Thyroid gland (tissue), 4 donors: ENCODE data around the gene OGFR. TPM values are rescaled to one million over a fixed set of nuclear protein-coding genes. Genes with fewer than 3 reads are reported as not detected.

Experiments
- DNase-seq, 2 donors: peaks; one replicate each; pipeline ENCODE4 v3.0.0-alpha.2; 2019
- H3K27ac ChIP-seq, 3 donors: fragments of 200-600 bp; sonication (generic); 1 replicate in 2 of 3; 2 replicates in 1 of 3; pipeline ENCODE4 v1.5.1; 2016 to 2019; ENCODE audit warnings: mild to moderate bottlenecking in 1 of 3, moderate library complexity in 1 of 3
- H3K27me3 ChIP-seq: fragments of 200-600 bp; sonication (generic); one replicate; pipeline ENCODE4 v1.5.1; 2019
- H3K36me3 ChIP-seq, 2 donors: fragments of 200-600 bp; sonication (generic); one replicate each; pipeline ENCODE4 v1.5.1; 2016 to 2019
- H3K4me1 ChIP-seq, 2 donors: fragments of 200-600 bp; sonication (generic); one replicate each; pipeline ENCODE4 v1.5.1; 2017 to 2019
- H3K4me3 ChIP-seq, 3 donors: fragments of 200-600 bp; sonication (generic); replicated peaks in 1 of 3; 1 replicate in 2 of 3; 2 replicates in 1 of 3; pipeline ENCODE4 v1.5.1; 2016; ENCODE audit warnings: mild to moderate bottlenecking in 1 of 3
- H3K9me3 ChIP-seq: fragments of 200-600 bp; sonication (generic); one replicate; pipeline ENCODE4 v1.5.1; 2017
- POLR2A ChIP-seq, 2 donors: fragments of 450-650 bp; IDR thresholded peaks; one replicate each; pipeline ENCODE4 v1.6.1; 2017; ENCODE audit warnings: antibody characterized with exemption in 2 of 2, mild to moderate bottlenecking in 2 of 2, moderate library complexity in 1 of 2
- WGBS, 2 donors: methylation state at CpG; one replicate each; pipeline ENCODE4 v1.1.5; 2017; 5-methylcytosine and 5-hydroxymethylcytosine counted together
- intact Hi-C: fragments of 100-400 bp; cut with DNase I; formaldehyde crosslinking; loops from one replicate; pipeline ENCODE4 v1.15.1; 2023
- total RNA-seq, 4 donors: library from RNA; depleted of rRNA; stranded (reverse); fragments of >200 nt; gene quantifications; one replicate each; pipeline ENCODE4 v1.2.3, GENCODE V29; 2016
- TF ChIP-seq, protein P1 (sequence below), 6 experiments: fragments of 200-600 bp in 3 of 6; fragments of 450-650 bp in 3 of 6; sonication (generic) in 3 of 6; IDR thresholded peaks; one replicate each; pipeline ENCODE4 v1.5.1; 2016 to 2019; ENCODE audit warnings: antibody characterized with exemption in 6 of 6, mild to moderate bottlenecking in 2 of 6, inconsistent platforms in 1 of 6, moderate library complexity in 1 of 6

The OGFR gene
- total RNA-seq, 4 donors from 2014 or later: 50.0 to 67.6 (median 63.7) TPM

DNA sequence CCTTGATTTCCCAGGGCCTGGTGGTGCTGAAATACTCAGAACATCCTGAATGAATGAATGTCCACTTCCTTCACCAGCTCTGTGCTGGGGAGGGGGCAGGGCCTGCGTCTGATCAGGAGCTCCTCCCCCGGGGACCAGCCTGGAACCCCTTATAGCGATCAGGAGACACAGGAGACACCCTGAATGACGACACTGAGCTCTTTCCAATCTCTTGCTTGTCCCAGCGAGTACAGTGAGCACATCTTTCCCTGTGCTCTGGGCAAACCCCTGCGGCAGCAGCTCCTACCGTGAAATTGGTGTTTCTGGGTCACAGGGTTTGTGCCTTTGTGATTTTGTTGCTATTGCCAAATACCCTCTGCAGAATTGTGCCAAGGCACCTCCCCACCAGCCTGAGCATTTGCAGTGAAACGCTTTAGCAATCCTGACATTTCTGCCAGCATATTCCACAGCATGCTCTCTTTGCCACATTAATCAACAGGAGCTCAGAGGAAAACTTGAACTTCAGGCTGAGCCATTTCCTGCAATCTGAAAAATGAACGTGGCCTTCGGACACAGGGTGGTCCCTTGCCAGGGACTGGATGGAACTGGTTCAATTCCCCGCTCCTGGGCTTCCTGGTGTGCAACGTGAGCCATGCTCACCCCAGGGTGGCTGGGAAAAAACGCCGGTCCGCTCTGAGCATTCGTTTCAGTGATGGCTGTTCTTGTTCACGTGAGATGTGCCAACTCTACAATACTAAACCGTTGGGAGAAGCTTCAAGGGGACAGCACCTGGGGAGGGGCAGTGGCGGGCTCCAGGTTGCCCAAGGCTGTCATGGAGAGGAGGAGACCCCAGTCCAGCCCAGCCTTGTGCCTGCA, 31.4 kb upstream of the OGFR start:
- intact Hi-C loops: no loop called here
- no peaks in the 10 kb centered on the region for H3K36me3 ChIP-seq
- H3K9me3 ChIP-seq: no peaks in the 10 kb centered on the region
- H3K27me3 ChIP-seq: no peaks in the 10 kb centered on the region
- H3K4me3 ChIP-seq: no peak overlapping the region
- peak in 1 of 2 donors; percentile 11 for TF ChIP-seq POLR2A (IDR thresholded peaks at IDR 0.05)
- TF ChIP-seq, protein P1, sequence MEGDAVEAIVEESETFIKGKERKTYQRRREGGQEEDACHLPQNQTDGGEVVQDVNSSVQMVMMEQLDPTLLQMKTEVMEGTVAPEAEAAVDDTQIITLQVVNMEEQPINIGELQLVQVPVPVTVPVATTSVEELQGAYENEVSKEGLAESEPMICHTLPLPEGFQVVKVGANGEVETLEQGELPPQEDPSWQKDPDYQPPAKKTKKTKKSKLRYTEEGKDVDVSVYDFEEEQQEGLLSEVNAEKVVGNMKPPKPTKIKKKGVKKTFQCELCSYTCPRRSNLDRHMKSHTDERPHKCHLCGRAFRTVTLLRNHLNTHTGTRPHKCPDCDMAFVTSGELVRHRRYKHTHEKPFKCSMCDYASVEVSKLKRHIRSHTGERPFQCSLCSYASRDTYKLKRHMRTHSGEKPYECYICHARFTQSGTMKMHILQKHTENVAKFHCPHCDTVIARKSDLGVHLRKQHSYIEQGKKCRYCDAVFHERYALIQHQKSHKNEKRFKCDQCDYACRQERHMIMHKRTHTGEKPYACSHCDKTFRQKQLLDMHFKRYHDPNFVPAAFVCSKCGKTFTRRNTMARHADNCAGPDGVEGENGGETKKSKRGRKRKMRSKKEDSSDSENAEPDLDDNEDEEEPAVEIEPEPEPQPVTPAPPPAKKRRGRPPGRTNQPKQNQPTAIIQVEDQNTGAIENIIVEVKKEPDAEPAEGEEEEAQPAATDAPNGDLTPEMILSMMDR (IDR thresholded peaks at IDR 0.05): no peak
- H3K4me1 ChIP-seq: peaks cover 23 to 38% of the 10 kb centered on the region in 2 donors
- 26 to 35% methylated on average over 13 to 19 of the region's 19 CpGs for WGBS, 2 donors
- peak; percentile 80 to 81 for DNase-seq
- peak overlapping the region; percentile 35 to 77 (median 59) for H3K27ac ChIP-seq

DNA sequence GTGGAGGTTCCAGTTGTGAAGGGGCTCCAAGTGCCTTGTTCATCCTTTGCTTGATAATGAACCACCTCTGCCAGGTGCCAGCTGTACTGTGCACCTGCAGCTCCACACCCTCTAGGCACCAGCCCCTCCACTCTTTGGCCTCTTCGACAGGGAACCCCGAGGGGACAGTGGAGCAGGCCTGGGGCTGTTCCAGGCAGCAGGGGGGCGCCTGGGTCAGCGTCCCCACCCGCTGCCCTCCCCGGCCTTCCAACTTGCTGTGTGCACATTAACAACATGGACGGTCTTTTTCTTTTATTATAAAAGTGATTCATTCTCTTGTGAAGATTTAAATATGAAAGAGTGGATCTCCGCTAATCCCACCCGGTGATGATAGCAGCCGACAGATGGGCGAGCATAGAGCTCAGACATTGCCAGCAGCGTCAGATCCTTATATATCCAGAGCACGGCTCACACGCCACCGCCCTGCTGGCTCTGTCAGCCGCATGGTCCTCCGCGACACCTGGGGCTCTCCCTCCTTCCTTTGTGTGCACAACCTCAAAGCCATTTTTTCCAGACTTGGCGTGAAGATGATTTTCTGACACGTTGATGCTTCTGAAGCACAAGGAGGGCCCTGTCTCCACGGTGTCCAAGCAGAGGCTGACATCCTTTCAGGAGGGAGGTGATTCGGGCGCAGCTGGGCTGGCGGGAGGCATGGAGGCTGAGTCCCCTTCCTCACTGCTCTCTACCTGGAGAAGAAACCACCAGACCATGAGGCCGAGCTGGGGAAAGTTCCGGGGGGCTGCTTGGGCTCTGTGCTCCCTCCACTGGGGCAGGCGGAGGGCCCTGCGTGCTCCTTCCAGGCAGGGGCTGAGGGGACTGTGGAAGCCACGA, 30.6 kb upstream of the OGFR start:
- Histone ChIP-seq H3K4me3 (no peak overlapping the region), H3K27me3 (no peaks in the 10 kb centered on the region), H3K27ac (peak overlapping the region in 1 of 3 donors; percentile 59), H3K36me3 (no peaks in the 10 kb centered on the region), H3K9me3 (no peaks in the 10 kb centered on the region), H3K4me1 (peaks cover 17 to 35% of the 10 kb centered on the region in 2 donors)
- DNase-seq: no peak
- TF ChIP-seq POLR2A (IDR thresholded peaks at IDR 0.05): no peak
- TF ChIP-seq, protein P1 (IDR thresholded peaks at IDR 0.05): no peak
- intact Hi-C loops: no loop called here
- 86 to 89% methylated on average over 28 to 29 of the region's 29 CpGs for WGBS, 2 donors

DNA sequence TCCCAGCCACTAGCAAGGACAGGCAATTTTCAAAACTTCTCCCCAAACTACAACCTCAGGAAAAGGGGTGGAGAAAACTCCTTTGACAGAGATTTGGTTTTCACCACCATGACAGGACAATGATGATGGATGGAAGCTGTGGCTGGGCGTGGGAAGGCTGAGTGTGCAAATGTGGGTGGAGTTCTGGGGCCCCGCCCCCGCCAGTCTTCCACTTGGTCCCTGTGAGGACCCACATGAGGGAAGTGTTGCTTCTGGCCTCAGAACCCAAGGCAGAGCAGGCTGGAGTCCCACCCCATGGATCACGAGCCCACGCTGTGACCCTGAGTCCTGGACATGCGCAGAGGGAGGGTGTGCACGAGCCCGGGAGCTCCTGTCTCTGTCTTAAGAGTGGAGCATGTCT, 29.9 kb upstream of the OGFR start:
- Histone ChIP-seq H3K27me3 (no peaks in the 10 kb centered on the region), H3K4me1 (peaks cover 17 to 35% of the 10 kb centered on the region in 2 donors), H3K4me3 (no peak overlapping the region), H3K9me3 (no peaks in the 10 kb centered on the region), H3K36me3 (no peaks in the 10 kb centered on the region), H3K27ac (no peak overlapping the region)
- no peak for DNase-seq
- intact Hi-C loops: no loop called here
- WGBS, 2 donors: 56 to 69% methylated on average over 3 to 8 of the region's 8 CpGs
- TF ChIP-seq POLR2A (IDR thresholded peaks at IDR 0.05): no peak
- TF ChIP-seq, protein P1 (IDR thresholded peaks at IDR 0.05): no peak

DNA sequence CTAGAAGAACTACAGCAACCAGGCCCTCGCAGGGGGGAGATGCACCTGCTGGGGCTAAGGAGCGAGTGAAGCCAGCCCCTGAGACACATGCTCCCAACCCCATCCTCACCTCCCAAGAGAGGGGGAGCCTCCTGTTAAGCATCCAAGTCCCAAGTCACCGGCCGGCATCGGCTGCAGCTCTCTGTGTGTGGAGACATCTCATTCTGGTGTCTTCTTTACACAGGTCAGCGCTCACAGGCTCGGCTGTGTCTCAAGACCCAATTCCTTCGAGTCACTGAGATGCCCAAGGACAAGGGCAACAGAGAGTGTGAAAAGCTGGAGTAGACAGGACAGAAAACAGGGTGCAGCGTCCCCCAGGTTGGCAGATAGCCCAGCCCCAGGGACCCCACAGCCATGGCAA, 29.4 kb upstream of the OGFR start:
- no peak for TF ChIP-seq POLR2A (IDR thresholded peaks at IDR 0.05)
- TF ChIP-seq, protein P1 (IDR thresholded peaks at IDR 0.05): no peak
- H3K27me3 ChIP-seq: no peaks in the 10 kb centered on the region
- intact Hi-C loops: no loop called here
- WGBS, 2 donors: 79 to 82% methylated on average over 5 to 8 of the region's 9 CpGs
- DNase-seq: no peak
- H3K4me3 ChIP-seq: no peak overlapping the region
- H3K4me1 ChIP-seq: peaks cover 17 to 35% of the 10 kb centered on the region in 2 donors
- no peaks in the 10 kb centered on the region for H3K36me3 ChIP-seq
- H3K27ac ChIP-seq: no peak overlapping the region
- H3K9me3 ChIP-seq: no peaks in the 10 kb centered on the region
